Skeletal muscle satellite cell (primary cell): ENCODE measurements around the gene HRH3.
A peak's percentile ranks its signal among the peaks of the same experiment; 100 is the strongest.

Source experiments
- H3K27me3 ChIP-seq: 2 replicates; pipeline ENCODE4 v1.7.0; 2013; ENCODE audit warnings: low read length; ENCODE audit not compliant: control insufficient read depth, insufficient read depth
- H3K36me3 ChIP-seq: 2 replicates; pipeline ENCODE4 v1.7.0; 2013; ENCODE audit warnings: mild to moderate bottlenecking, control low read depth, low read length; ENCODE audit not compliant: insufficient read depth
- H3K4me1 ChIP-seq: 2 replicates; pipeline ENCODE4 v1.7.0; 2013; ENCODE audit warnings: low read length; ENCODE audit not compliant: control insufficient read depth, insufficient read depth
- H3K4me2 ChIP-seq: 2 replicates; pipeline ENCODE4 v1.7.0; 2013; ENCODE audit warnings: mild to moderate bottlenecking, low read length
- H3K4me3 ChIP-seq: 2 replicates; pipeline ENCODE4 v1.7.0; 2013; ENCODE audit warnings: low read length
- H3K9ac ChIP-seq: 2 replicates; pipeline ENCODE4 v1.7.0; 2013; ENCODE audit warnings: mild to moderate bottlenecking, low read depth, low read length, moderate library complexity
- H3K9me3 ChIP-seq: replicated peaks from 2 replicates; pipeline ENCODE4 v1.7.0; 2013; ENCODE audit warnings: mild to moderate bottlenecking, control low read depth, low read length

HRH3 gene

GRCh38 chr20:62243906-62244515 lies 23.9 kb upstream of the HRH3 start:
- H3K9ac ChIP-seq, result no peak overlapping the region
- no peak overlapping the region for H3K4me2 ChIP-seq
- peaks cover 4% of the 10 kb centered on the region for H3K36me3 ChIP-seq
- no peaks in the 10 kb centered on the region for H3K9me3 ChIP-seq
- peaks cover 4% of the 10 kb centered on the region for H3K4me1 ChIP-seq
- no peak overlapping the region for H3K4me3 ChIP-seq
- H3K27me3 ChIP-seq, result no peaks in the 10 kb centered on the region

- H3K27me3 ChIP-seq, result no peaks in the 10 kb centered on the region
- peaks cover 4% of the 10 kb centered on the region for H3K36me3 ChIP-seq
- H3K9me3 ChIP-seq, result no peaks in the 10 kb centered on the region
- H3K4me1 ChIP-seq, result peaks cover 4% of the 10 kb centered on the region
- no peak overlapping the region for H3K9ac ChIP-seq
- no peak overlapping the region for H3K4me2 ChIP-seq
- no peak overlapping the region for H3K4me3 ChIP-seq
Measured at GRCh38 chr20:62243106-62243505, 23.0 kb upstream of the HRH3 start.

- H3K9ac ChIP-seq, result no peak overlapping the region
- no peak overlapping the region for H3K4me3 ChIP-seq
- H3K4me1 ChIP-seq, result peaks cover 4% of the 10 kb centered on the region
- H3K4me2 ChIP-seq, result no peak overlapping the region
- peaks cover 4% of the 10 kb centered on the region for H3K36me3 ChIP-seq
- H3K27me3 ChIP-seq, result no peaks in the 10 kb centered on the region
- H3K9me3 ChIP-seq, result no peaks in the 10 kb centered on the region
Measured at GRCh38 chr20:62242176-62242575, 22.1 kb upstream of the HRH3 start.

- Histone ChIP-seq H3K9me3 (no peaks in the 10 kb centered on the region), H3K27me3 (no peaks in the 10 kb centered on the region), H3K4me1 (peaks cover 4% of the 10 kb centered on the region), H3K4me2 (no peak overlapping the region), H3K36me3 (peaks cover 4% of the 10 kb centered on the region), H3K4me3 (no peak overlapping the region), H3K9ac (no peak overlapping the region)
Measured at GRCh38 chr20:62241506-62241905, 21.4 kb upstream of the HRH3 start.

- Histone ChIP-seq H3K4me3 (no peak overlapping the region), H3K9ac (no peak overlapping the region), H3K27me3 (peaks cover 9% of the 10 kb centered on the region), H3K9me3 (no peaks in the 10 kb centered on the region), H3K4me2 (peak overlapping the region; percentile 7), H3K4me1 (peaks cover 4% of the 10 kb centered on the region), H3K36me3 (peaks cover 4% of the 10 kb centered on the region)
Measured at GRCh38 chr20:62240020-62240685, 20.1 kb upstream of the HRH3 start.

GRCh38 chr20:62239278-62239879 lies 19.3 kb upstream of the HRH3 start:
- H3K36me3 ChIP-seq, result peaks cover 4% of the 10 kb centered on the region
- H3K9ac ChIP-seq, result peak overlapping the region; percentile 74
- H3K4me3 ChIP-seq, result peak overlapping the region; percentile 92
- peak overlapping the region; percentile 97 for H3K4me2 ChIP-seq
- peaks cover 16% of the 10 kb centered on the region for H3K27me3 ChIP-seq
- no peaks in the 10 kb centered on the region for H3K9me3 ChIP-seq
- peaks cover 4% of the 10 kb centered on the region for H3K4me1 ChIP-seq

GRCh38 chr20:62238569-62239277 lies 18.6 kb upstream of the HRH3 start:
- Histone ChIP-seq H3K9me3 (no peaks in the 10 kb centered on the region), H3K4me3 (peak overlapping the region; percentile 92), H3K9ac (peak overlapping the region; percentile 74), H3K36me3 (peaks cover 4% of the 10 kb centered on the region), H3K27me3 (peaks cover 22% of the 10 kb centered on the region), H3K4me1 (peaks cover 4% of the 10 kb centered on the region), H3K4me2 (peak overlapping the region; percentile 97)

GRCh38 chr20:62237801-62238568 lies 17.9 kb upstream of the HRH3 start, which contains the start of gene OSBPL2:
Gene OSBPL2 (plus strand): TSS chr20:62238521. CDS start chr20:62256185, 17,664 bp downstream.
- Histone ChIP-seq H3K9me3 (no peaks in the 10 kb centered on the region), H3K9ac (peak within 1 kb of the TSS; percentile 74), H3K4me1 (peaks cover 4% of the 10 kb centered on the region), H3K4me3 (peak within 1 kb of the TSS; percentile 92), H3K36me3 (peaks cover 4% of the 10 kb centered on the region), H3K4me2 (peak within 1 kb of the TSS; percentile 97), H3K27me3 (peaks cover 30% of the 10 kb centered on the region)

- no peaks in the 10 kb centered on the region for H3K9me3 ChIP-seq
Measured at GRCh38 chr20:62237514-62237800, 17.4 kb upstream of the HRH3 start.

GRCh38 chr20:62236766-62237513 lies 16.9 kb upstream of the HRH3 start:
- Histone ChIP-seq H3K36me3 (no peaks in the 10 kb centered on the region), H3K27me3 (peaks cover 37% of the 10 kb centered on the region), H3K4me2 (no peak overlapping the region), H3K9me3 (no peaks in the 10 kb centered on the region), H3K4me3 (no peak overlapping the region), H3K4me1 (peaks cover 4% of the 10 kb centered on the region), H3K9ac (no peak overlapping the region)

More at GRCh38 chr20:62237514-62237800, 17.4 kb upstream of the HRH3 start:
- peaks cover 3% of the 10 kb centered on the region for H3K36me3 ChIP-seq
- H3K4me2 ChIP-seq, result peak overlapping the region; percentile 85
- H3K4me3 ChIP-seq, result no peak overlapping the region
- peaks cover 32% of the 10 kb centered on the region for H3K27me3 ChIP-seq
- no peak overlapping the region for H3K9ac ChIP-seq
- H3K4me1 ChIP-seq, result peaks cover 4% of the 10 kb centered on the region
